Neural progenitor cell (in vitro differentiated cells): Measurements from ENCODE around the gene CNN3.

Experiments used
- CTCF ChIP-seq: fragments of 200-600 bp; sonication (generic); IDR thresholded peaks from 2 replicates; pipeline ENCODE4 v1.5.1; 2017; ENCODE audit warnings: antibody characterized with exemption, mild to moderate bottlenecking
- EZH2 ChIP-seq: fragments of 200-600 bp; sonication (generic); IDR thresholded peaks from 2 replicates; pipeline ENCODE4 v1.6.1; 2017; ENCODE audit warnings: antibody characterized with exemption, mild to moderate bottlenecking, moderate library complexity

- no peak for TF ChIP-seq CTCF
- TF ChIP-seq EZH2: no peak
These were observed 34.7 kb upstream of the CNN3 start for GRCh38 chr1:94961582-94961981.
